Adrenal gland (tissue), 5 donors: ENCODE measurements around the gene GRB10.
"Not testable (repeated sequence)": the region's sequence is repeated elsewhere in the genome, so short reads cannot be mapped to it uniquely, and the experiment has no call there.

Experiments
- CTCF ChIP-seq, 6 experiments: fragments of 450-650 bp in 4 of 6; fragments of 200-600 bp in 2 of 6; sonication (generic) in 1 of 6; IDR thresholded peaks; 1 replicate in 5 of 6; 2 replicates in 1 of 6; pipeline versions ENCODE4 v1.5.1 to v1.8.0; 2016 to 2021; ENCODE audit warnings: antibody characterized with exemption in 6 of 6, mild to moderate bottlenecking in 2 of 6, moderate library complexity in 1 of 6
- POLR2A ChIP-seq, 2 donors: fragments of 450-650 bp; IDR thresholded peaks; one replicate each; pipeline ENCODE4 v1.6.1; 2017; ENCODE audit warnings: antibody characterized with exemption in 2 of 2, mild to moderate bottlenecking in 2 of 2, moderate library complexity in 1 of 2
- donor health status: DM: no; HTN: no; CAD: no.

- not testable (repeated sequence) for TF ChIP-seq CTCF, POLR2A (IDR thresholded peaks at IDR 0.05)
Observed at GRCh38 chr7:50735836-50736235, 46.9 kb downstream of the GRB10 start.
